Thoracic aorta (tissue), 2 donors: ENCODE data around the gene ZDHHC18. TPM values are rescaled to one million over a fixed set of nuclear protein-coding genes. Genes with fewer than 3 reads are reported as not detected.
"Not testable (repeated sequence)": the region's sequence is repeated elsewhere in the genome, so short reads cannot be mapped to it uniquely, and the experiment has no call there.

Experiments used
- ATAC-seq: fragments of 150-250 bp; one replicate; pipeline ENCODE4 v1.8.0; 2017; ENCODE audit warnings: low read depth; ENCODE audit not compliant: insufficient number of reproducible peaks, low FRiP score
- DNase-seq: peaks from one replicate; pipeline ENCODE4 v3.0.0-alpha.2; 2020; ENCODE audit warnings: low spot score
- H3K27ac ChIP-seq, 2 donors: fragments of 200-600 bp; sonication (generic); 1 replicate in 1 of 2; 2 replicates in 1 of 2; pipeline ENCODE4 v1.5.1; 2016; ENCODE audit warnings: mild to moderate bottlenecking in 2 of 2, moderate library complexity in 2 of 2
- H3K27me3 ChIP-seq: fragments of 200-600 bp; sonication (generic); replicated peaks from 2 replicates; pipeline ENCODE4 v1.6.0; 2016; ENCODE audit warnings: mild to moderate bottlenecking; ENCODE audit not compliant: insufficient read depth
- H3K36me3 ChIP-seq: fragments of 200-600 bp; sonication (generic); one replicate; pipeline ENCODE4 v1.5.1; 2016
- H3K4me1 ChIP-seq, 2 donors: fragments of 200-600 bp; sonication (generic); 1 replicate in 1 of 2; 2 replicates in 1 of 2; pipeline versions ENCODE4 v1.5.1 to v1.6.0; 2016; ENCODE audit warnings: low read depth in 2 of 2, mild to moderate bottlenecking in 1 of 2; ENCODE audit not compliant: control insufficient read depth in 1 of 2
- H3K4me3 ChIP-seq: fragments of 200-600 bp; sonication (generic); 2 replicates; pipeline ENCODE4 v1.5.1; 2016; ENCODE audit warnings: mild to moderate bottlenecking
- H3K9me3 ChIP-seq: fragments of 200-600 bp; sonication (generic); 2 replicates; pipeline ENCODE4 v1.5.1; 2016
- total RNA-seq, 2 donors: library from RNA; depleted of rRNA; stranded (reverse); fragments of >200 nt; gene quantifications; one replicate each; pipeline versions ENCODE4 v1.1.0 to v1.2.3, GENCODE V29; 2016
- TF ChIP-seq, protein P1 (sequence below): fragments of 200-600 bp; sonication (generic); IDR thresholded peaks from one replicate; pipeline ENCODE4 v1.5.1; 2019; ENCODE audit warnings: antibody characterized with exemption

ZDHHC18 gene
- total RNA-seq, 2 donors from 2014 or later: 13.3 to 29.9 TPM

GRCh38 chr1:26864610-26865480, 38.4 kb downstream of the ZDHHC18 start:
- Histone ChIP-seq H3K36me3 (no peaks in the 10 kb centered on the region), H3K4me3 (peak overlapping the region; percentile 80), H3K27me3 (no peaks in the 10 kb centered on the region), H3K9me3 (no peaks in the 10 kb centered on the region), H3K4me1 (peaks cover 5 to 15% of the 10 kb centered on the region in 2 donors), H3K27ac (peak overlapping the region; percentile 99 to 100)
- peak; percentile 93 for DNase-seq
- ATAC-seq: peak; percentile 93
- TF ChIP-seq, protein P1, sequence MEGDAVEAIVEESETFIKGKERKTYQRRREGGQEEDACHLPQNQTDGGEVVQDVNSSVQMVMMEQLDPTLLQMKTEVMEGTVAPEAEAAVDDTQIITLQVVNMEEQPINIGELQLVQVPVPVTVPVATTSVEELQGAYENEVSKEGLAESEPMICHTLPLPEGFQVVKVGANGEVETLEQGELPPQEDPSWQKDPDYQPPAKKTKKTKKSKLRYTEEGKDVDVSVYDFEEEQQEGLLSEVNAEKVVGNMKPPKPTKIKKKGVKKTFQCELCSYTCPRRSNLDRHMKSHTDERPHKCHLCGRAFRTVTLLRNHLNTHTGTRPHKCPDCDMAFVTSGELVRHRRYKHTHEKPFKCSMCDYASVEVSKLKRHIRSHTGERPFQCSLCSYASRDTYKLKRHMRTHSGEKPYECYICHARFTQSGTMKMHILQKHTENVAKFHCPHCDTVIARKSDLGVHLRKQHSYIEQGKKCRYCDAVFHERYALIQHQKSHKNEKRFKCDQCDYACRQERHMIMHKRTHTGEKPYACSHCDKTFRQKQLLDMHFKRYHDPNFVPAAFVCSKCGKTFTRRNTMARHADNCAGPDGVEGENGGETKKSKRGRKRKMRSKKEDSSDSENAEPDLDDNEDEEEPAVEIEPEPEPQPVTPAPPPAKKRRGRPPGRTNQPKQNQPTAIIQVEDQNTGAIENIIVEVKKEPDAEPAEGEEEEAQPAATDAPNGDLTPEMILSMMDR: peak; percentile 13

DNA sequence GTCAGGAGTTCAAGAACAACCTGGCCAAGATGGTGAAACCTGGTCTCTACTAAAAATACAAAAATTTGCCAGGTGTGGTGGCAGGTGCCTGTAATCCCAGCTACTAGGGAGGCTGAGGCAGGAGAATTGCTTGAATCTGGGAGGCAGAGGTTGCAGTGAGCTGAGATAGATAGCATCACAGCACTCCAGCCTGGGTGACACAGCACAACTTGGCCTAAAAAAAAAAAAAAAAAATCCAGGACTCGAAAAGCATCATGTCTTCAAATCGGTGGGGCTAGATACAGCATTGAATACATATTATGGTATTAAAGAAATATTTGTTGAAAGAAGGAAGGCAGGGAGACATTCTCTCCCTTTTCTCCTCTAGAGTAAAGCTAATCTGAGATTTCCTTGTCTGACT, 46.6 kb downstream of the ZDHHC18 start:
- not testable (repeated sequence) for H3K36me3 ChIP-seq, H3K27me3 ChIP-seq, H3K4me3 ChIP-seq, ATAC-seq, DNase-seq, H3K9me3 ChIP-seq, H3K27ac ChIP-seq, H3K4me1 ChIP-seq

DNA sequence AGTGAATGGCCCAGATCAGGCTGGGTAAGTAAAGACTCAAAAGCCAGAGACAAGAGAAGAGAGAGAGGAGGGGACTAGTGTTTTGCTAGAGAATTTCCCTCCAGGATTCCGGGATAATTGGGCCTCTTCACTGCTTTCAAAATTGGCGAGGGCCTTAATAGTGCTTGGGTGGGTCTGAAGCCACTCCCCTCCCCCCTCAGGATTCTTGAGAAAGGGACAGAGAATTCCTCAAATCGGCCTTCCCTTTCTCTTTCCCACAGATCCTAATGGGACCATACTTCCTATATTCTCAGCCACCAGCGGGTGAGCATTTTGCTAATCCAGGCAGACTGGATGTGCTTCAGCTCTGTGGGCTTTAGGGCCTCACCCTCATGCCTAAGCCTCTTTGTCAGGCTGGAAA, 48.4 kb downstream of the ZDHHC18 start:
- no peaks in the 10 kb centered on the region for H3K4me1 ChIP-seq
- no peak overlapping the region for H3K4me3 ChIP-seq
- no peaks in the 10 kb centered on the region for H3K9me3 ChIP-seq
- DNase-seq (no peak), ATAC-seq (no peak)
- no peaks in the 10 kb centered on the region for H3K27me3 ChIP-seq
- peaks cover 19% of the 10 kb centered on the region for H3K36me3 ChIP-seq
- TF ChIP-seq, protein P1: no peak
- no peak overlapping the region for H3K27ac ChIP-seq

DNA sequence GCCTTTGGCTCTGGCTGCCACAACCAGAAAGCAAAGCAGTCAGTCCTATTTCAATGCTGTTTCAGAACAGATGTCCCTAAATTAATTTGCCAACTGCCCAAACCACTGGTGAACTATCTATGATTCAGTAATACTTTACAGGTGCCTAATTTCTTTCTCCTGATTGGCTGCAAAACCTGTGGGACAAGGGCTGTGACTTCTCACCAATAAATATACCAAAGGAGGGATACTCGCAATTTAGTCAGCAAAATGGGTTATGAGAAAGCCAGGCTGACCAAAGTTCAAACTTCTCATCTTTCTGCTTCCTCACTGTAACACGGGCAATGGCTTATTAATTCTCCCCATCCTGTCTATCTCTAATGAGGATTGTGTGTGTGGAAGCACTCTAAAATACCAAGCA, 50.8 kb downstream of the ZDHHC18 start:
- no peak overlapping the region for H3K4me3 ChIP-seq
- no peak for ATAC-seq
- H3K27me3 ChIP-seq: no peaks in the 10 kb centered on the region

DNA sequence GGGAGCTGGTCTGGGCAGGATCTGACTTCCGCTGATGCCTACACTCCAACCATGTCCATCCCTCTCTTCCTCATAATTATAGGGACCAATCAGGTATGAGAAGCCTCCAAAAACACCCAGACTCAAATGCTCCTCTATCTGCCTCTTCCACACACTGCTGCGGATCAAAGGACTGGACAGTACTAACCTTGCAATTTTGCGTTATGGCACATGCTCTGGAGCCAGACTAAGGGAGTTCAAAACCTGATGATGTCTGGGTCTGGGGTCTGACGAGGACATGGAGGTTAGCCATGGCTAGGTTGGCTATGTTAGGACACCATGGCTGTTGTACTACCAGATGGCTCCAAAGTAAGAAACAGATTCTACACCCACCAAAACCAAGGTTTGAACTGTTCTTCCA, 53.3 kb downstream of the ZDHHC18 start:
- H3K9me3 ChIP-seq: no peaks in the 10 kb centered on the region
- no peak overlapping the region for H3K4me3 ChIP-seq
- ATAC-seq (no peak), DNase-seq (no peak)
- peaks cover 62% of the 10 kb centered on the region for H3K36me3 ChIP-seq
- H3K27me3 ChIP-seq: no peaks in the 10 kb centered on the region
- no peak overlapping the region for H3K27ac ChIP-seq
- TF ChIP-seq, protein P1: no peak
- H3K4me1 ChIP-seq: no peaks in the 10 kb centered on the region

More for the DNA sequence above, 50.8 kb downstream of the ZDHHC18 start:
- Histone ChIP-seq H3K27ac (peak overlapping the region in 1 of 2 donors; percentile 45), H3K9me3 (no peaks in the 10 kb centered on the region), H3K36me3 (peaks cover 41% of the 10 kb centered on the region), H3K4me1 (no peaks in the 10 kb centered on the region)
- no peak for DNase-seq
- TF ChIP-seq, protein P1: no peak

- not testable (repeated sequence) for H3K4me3 ChIP-seq, H3K27ac ChIP-seq, H3K9me3 ChIP-seq, DNase-seq, ATAC-seq, H3K4me1 ChIP-seq, H3K27me3 ChIP-seq
- peaks cover 75% of the 10 kb centered on the region for H3K36me3 ChIP-seq
Measured at GRCh38 chr1:26881611-26882010, 55.1 kb downstream of the ZDHHC18 start.
